ENCODE results near the gene LHFPL6.

The LHFPL6 gene

DNA sequence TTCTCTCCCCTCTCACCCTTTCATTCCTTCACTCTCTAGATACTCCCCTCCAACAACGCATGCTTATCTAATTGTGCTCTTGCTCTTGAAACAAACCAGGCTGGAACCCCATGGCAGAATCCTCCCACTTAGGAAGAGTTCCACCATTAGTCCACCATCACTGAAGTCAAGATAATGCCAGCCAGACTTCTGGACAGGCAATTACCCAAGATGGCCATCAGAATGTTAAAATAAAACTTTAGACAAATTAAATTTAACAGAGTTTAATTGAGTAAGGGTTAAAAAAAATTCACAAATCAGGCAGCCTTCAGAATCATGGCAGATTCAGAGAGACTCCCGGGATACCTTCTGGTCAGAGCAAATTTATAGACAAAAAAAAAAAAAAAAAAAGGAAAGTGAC, 221.5 kb downstream of the LHFPL6 start:
- DNase-seq (ENCODE audit: low read depth in 3 of 3): no peak

DNA sequence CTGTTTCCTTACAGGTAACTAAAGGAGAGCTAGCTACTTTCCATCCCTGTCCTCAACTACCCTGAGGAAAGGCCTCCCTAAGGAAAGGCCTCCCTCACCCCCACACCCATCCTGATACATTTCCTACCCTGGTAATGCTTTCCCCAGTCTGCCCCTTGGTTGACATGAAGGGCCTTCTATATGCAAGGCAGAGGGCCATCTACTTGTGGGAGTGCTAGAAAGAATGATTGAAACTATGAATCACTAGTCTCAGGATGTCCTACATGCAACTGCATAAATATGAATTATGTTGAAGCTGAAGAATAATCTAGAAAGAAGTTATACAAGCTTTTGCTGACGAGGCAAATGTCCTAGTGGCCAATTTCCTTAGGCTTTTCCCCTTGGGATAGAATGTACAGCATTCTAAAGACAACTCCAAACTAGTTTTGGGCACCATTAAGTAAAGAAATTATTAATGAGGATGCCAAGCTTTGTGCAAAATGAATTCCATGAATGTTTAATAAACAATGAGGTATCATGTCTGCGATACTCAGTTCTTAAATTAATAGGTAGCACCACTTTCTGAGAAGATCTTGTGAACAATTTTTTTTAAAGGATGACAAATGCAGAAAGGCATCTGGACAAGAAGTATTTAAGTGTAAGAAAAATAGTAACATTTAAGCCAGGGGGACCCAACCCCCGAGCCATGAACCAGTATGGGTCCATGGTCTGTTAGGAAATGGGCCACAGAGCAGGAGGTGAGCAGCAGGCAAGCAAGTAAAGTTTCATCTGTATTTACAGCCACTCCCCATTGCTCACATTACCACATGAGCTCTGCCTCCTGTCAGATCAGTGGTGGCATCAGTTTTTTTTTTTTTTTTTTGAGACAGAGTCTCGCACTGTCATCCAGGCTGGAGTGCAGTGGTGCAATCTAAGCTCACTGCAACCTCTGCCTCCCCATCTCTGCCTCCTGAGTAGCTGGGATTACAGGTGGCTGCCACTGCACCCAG, 223.0 kb downstream of the LHFPL6 start:
- DNase-seq (ENCODE audit: low read depth in 3 of 3): no peak

DNA sequence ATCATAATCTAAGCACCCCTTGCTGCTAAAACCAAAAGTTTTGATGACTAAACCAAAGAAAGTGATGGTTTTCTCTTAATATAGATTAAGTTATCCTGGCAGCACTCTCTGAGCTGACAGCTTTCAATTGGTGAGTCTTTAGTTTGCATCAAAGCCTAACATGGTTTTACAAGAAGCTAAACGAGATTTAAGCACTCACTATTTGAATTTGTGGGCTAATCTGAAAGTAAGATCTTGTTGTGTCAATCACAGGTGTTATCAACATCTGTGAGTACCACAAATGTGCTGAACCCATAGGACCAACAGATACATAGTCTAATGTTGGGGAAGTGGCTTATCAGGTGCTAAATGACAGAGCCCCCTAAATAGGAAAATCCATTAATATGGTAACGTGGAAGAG, 223.9 kb downstream of the LHFPL6 start:
- no peak for DNase-seq (ENCODE audit: low read depth in 3 of 3)

DNA sequence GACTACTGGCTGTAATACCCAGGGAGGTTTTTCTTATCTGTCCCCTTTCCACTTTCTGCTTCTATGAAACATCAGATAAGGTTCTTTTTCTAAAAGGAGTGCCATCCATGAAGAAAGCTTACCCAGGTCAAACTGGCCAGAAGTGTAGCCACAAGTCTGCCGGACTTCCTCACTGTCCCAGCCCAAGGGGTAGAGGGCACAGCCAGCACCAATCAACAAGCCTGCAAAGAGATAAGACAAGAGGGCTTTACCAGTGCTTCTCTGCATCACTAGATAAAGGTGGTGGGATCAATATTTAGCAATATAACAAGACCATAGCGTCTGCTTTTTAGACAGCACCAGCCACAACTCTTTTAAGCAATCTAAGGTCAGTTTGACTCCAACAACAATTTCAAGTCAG, 224.7 kb downstream of the LHFPL6 start:
- no peak for DNase-seq (ENCODE audit: low read depth in 3 of 3)

DNA sequence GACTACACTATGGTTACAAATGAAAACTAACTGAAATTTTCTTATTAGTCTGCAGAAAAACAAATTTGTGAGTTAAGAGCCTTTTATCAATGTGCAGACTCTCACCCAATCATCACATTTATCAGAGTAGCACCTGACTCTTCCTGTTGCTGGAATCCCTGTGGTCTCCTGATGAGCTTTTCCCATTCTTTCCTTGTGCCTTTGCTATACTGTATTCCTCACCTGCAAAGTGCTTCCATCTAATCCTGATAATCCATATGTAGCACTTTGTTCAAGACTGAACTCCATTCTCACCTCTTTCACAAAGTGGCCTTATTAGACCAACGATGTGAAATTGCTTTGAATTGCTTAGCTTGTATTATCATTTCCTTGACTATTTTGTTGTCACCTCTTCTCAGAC, 225.3 kb downstream of the LHFPL6 start:
- no peak for DNase-seq (ENCODE audit: low read depth in 3 of 3)

DNA sequence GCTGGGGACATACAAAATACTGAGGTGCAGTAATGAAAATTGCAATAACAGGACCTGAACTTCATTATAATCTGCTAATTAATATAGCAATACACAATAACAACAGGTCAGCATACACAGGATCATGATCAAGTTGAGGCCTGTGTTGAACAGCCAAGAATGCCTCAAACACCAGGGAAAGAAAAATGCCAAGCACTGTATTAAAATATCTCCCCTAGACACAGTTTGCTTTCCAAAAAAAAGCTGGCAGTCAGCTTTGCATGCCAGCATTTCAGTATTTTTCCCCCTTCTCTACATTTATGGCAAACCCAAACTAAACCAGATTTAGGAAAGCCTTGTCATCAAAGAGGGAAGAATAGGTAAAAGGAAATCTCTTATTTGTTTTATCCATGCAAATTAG, 226.9 kb downstream of the LHFPL6 start:
- no peak for DNase-seq (ENCODE audit: low read depth in 3 of 3)

DNA sequence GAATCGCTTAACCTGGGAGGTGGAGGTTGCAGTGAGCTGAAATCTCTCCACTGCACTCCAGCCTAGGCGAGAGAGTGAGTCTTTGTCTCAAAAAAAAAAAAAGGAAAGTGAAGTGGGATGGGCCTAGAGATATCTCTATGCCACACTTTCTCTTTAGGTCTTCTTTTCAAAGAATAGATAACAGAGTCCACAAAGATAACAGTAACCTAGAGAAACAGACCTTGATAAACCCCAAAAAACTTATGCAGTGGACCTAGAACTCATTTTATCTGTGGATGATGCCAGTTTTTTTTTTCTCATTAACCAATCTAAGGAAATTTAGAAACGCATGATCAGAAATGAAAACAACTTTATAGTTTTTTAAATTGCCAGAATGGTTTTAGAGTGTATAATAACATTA, 227.4 kb downstream of the LHFPL6 start:
- no peak for DNase-seq (ENCODE audit: low read depth in 3 of 3)

DNA sequence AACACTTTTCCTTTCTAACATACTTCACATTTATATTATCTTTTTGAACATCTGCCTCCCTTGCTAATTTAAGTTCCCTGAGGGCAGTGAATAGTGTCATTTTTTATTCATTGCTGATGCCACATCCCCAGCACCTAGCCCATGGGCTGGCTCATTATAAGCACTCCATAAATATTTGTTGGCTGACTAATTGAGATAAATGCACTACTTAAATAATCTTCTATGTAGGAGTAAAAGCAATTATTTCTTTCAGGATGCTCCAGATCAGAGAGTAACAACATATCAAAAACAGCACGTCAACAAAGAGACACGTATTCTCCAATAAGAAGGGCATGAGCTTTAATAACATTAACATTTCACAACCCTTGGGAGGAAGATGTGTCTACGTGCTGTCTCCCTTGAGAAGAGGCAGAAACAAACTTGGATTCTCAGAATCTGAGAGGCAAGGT, 228.2 kb downstream of the LHFPL6 start:
- DNase-seq (ENCODE audit: low read depth in 3 of 3): no peak

DNA sequence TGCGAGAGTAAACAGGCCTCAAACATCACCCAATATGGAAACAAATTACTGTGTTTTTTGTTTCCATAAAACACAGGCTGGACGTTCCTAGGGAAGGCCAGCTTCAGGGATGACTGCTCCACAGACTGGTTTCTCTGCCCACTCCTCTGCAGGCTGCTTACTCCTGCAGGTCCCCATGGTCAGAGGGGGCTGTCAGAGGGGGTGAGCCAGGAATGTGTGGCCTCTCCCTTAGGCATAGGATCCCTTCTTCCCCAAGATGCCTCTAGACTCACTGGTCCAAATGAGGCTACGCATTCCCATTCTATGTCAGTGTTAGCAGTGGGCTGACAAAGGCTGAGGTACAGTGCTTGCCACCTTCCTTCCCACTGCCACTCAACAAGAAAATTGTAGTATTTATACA, 229.8 kb downstream of the LHFPL6 start:
- DNase-seq (ENCODE audit: low read depth in 3 of 3): no peak

DNA sequence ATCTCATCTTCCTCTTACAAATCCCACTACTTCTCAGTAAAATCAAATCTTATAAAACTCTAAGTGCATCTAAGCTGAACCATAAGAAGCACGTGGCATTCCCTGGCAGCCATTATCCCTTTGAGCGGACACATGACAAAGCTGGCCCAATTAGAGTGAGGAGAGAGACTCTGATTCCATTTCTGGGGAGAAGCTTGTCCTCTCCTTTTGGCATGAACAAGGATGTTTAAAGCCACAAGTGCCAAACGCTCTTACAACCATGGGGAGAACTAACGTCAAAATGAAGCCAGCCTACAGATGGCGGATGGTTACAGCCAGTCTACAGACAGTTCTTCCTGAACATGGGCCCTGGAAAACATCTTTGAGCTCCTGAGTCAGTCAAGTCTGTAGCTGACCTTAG, 231.3 kb downstream of the LHFPL6 start:
- no peak for DNase-seq (ENCODE audit: low read depth in 3 of 3)

DNA sequence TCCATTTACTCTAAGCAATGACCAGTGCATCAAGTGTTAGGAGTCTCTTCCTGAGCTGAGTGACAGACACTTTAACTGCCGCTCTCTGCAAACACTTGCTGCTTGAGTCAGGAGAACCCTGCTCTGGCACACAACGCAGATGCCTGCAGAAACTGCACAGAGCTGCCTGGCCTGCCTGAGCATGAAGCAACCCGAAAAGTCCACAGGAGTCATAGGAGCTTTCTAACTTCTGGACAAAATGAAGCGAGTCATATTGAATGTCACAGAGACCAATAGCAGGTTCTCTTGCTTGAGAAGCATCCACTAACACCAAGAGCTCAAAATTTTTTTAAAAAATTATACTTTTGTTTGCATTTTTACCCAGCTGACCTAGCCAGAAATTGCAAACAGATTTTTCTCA, 232.4 kb downstream of the LHFPL6 start:
- DNase-seq (ENCODE audit: low read depth in 3 of 3): no peak

DNA sequence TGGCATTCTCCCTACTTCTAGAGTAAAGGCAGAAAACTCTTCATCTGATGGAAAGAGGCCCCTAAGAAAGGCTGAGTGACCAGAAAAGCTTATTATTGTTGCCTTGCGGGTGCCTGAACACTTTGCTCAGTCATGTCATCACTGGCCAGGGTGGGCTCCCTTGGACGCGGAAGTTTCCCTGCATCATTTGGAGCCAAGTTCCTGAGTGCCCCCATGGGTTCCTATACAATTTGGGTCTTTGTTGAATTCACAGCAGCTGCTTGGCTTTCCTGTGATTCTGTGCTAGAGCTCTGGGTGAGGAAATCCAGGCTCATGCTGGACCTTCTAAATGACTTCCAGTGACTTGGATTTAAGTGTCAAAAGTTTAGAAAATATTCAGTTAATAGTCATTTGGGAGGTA, 232.9 kb downstream of the LHFPL6 start:
- no peak for DNase-seq (ENCODE audit: low read depth in 3 of 3)

DNA sequence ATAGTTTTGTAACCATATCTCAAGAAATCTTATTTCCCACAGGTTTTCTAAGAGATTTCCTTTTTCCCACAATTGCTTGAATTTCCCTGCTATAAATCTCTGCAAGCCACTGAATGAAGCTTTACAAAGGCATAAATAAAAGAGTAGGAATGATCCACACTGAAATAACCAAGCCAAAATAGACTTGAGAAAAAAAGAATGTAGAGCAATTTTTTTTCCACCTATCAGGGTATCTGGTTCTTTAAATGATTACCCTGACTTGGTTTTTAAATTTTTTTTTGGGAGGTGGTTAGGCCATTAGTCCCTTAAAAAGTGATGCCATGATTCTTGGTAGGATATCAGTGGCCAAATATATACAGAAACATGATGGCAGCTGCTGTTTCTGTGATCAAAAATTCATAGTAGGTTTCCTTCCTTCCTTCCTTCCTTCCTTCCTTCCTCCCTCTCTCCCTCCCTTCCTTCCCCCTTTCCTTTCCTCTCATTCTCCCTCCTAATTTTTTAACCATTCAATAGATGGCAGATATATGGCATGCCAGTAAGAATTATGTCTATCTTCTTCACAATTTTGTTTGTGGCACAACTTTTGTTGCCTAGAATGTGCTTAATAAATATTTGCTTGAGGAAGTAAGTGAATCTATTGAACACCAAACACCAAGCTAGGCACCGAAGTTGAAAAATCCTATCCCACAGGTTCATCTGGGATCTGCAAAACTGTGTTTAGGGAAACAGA, 233.7 kb downstream of the LHFPL6 start:
- DNase-seq (ENCODE audit: low read depth in 3 of 3): no peak

DNA sequence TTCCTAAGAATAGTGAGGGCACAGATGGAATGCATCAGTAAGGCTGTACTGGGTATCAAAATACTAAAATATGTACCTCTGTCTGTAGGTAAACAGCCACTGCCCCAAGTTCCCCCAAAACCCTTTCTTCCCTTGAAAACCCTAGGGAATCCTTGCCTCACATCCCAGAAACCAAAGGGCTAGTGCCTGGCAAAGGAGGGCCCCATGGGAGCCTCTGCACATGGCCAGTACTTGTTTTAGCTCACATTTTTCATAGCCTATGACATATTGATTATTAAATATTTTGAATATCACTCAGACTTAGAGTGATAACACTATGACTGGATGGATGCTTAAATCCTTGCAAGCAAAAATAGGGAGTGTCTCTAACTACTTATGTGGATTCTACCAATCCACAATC, 237.1 kb downstream of the LHFPL6 start:
- DNase-seq (ENCODE audit: low read depth in 3 of 3): no peak

DNA sequence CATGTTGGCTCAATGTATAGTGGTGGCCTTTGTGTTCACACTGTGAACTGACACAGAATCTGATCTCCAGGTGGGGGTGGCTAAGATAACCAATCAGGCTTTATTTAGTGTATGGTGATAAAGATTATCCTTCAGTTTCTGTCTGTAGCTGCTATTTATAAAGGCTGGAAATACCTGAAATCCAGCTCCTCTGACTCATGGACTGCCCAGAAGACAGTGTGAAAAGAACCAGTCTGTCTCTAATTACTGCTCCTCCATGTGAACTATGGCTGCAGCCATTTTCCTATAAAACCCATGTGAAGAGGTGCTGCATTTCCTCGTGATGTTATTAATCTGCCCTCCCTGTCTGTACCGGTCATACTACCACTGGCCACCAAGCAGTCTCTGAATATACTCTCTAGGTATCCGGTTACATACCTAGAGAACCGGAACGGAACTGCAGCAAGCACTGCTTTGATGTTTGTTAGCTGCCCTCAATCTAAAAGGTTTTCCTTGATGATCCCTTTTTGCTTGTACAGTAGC, 238.0 kb downstream of the LHFPL6 start:
- DNase-seq (ENCODE audit: low read depth in 3 of 3): no peak

DNA sequence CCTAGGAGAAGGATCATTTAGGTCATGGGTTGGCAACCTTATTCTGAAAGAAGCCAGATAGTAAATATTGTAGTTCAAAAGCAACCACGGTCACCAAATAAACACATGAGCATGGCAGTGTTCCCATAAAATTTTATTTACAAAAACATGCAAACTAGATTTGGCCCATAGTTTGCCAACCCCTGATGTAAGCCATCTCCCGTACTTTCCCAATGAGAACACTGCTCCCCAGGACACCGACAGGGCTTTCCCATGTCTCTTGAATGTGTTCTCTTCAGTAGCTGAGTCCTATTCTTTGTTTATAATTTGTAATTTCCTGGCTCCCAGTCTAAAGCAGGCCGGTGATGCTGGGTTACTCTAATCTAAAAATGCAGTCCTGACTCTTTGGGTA, 239.6 kb downstream of the LHFPL6 start:
- DNase-seq (ENCODE audit: low read depth in 3 of 3): no peak

DNA sequence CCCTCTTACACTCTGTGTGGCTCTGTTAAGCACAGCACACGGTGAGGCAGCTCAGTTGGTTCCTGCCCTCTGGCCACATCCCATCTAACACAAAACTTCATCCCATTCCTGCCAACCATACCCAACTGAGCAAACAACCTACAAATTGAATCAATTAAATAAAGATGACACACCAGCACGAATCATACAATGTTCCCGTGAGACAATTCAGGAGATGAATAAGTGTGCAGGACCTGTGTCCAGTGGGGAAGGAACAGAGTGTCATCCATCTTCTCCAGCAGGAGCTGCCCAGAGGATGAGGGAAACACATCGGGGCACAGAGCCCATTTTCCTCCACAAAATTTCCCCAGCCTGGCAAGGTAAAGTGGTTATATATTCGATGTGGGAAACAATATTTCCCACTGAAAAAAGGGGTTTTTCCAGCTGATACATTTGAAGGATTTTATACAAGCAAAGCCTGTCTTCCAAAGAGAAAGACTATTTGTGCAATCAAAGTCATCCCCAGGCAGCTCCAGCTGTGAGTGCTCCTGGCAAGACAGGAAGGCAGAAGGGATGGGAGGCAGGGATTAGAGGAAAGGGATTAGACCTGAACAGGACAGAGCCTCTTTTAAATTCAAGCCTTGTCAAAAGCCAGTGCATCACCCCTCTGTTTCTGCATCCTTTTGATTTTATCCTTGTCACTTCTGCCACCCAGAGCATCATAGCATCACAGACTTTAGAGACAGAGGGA, 240.2 kb downstream of the LHFPL6 start:
- DNase-seq (ENCODE audit: low read depth in 3 of 3): no peak

DNA sequence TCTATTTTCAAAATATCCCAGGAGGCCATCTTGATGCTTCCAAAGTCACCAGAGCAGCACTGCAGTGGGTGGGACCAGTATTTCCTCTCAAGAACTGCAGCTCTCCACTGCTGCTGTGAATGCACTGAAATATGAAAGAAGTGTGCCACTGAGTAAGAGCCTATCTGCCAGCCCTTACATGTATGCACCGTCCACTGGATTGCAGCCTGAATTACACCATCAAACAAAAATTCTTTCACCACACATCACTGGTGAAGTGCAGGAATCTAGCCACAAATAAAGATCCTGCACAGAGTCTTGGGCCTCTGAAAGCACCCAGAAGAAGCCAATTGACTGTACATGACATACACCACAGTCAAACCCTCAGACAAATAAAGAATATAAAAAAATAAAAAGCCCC, 249.0 kb downstream of the LHFPL6 start:
- no peak for DNase-seq (ENCODE audit: low read depth in 3 of 3)

DNA sequence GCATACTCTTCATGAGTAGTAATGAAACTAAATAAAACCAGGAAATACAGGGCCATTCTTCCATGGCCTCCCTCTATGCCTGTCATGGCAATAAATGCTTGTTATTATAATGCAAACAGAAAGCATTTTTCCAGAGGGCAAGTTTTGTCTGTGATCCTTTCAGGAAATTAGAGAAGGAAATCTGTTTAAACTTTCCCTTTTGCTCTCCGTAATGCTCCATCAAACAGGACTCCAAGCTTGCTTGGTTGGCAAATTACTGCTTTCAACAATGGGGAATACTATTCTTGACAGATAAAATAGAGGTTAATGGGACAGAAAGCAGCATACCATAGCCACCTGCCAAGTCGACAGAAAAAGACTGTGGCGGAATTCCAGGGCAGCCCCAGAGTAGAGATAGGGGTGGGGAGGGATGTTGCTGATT, 252.5 kb downstream of the LHFPL6 start:
- DNase-seq (ENCODE audit: low read depth in 3 of 3): no peak

DNA sequence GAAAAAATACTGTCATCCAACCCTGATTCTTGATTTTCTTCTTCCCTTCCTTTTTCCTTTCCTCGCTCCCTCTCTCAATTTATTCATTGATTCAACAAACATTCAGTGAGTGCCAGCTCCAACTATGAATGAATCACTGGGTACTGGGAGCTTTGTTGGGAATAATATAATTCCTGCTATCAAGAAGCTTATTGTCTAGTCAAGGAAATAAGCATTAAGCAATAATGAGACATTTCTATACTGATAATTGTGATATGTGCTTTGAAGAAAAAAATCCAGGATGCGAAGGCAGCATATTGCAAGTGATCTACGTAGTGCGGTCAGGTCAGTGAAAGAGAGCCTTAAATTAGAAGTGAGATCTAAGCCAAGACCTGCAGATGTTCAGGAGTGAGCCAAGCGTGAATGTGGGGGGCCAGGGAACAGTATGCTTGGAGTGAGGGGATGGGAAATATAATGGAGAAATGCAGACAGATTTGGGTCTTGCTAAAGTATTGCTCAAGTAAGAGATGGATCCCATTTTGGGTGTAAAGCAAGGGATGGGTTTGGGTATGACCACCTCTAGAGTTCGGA, 253.5 kb downstream of the LHFPL6 start:
- no peak for DNase-seq (ENCODE audit: low read depth in 3 of 3)
